KMS-11 (cell line): Measurements from ENCODE around the gene RAB7B.
A peak's percentile ranks its signal among the peaks of the same experiment; 100 is the strongest.

ENCODE experiments used
- H2AFZ ChIP-seq: fragments of 200-600 bp; sonication (generic); 2 replicates; pipeline ENCODE4 v1.6.1; 2016; ENCODE audit warnings: antibody characterized with exemption, mixed run types, low read depth
- H3K27ac ChIP-seq: fragments of 200-600 bp; sonication (generic); 2 replicates; pipeline ENCODE4 v1.6.1; 2016; ENCODE audit warnings: mild to moderate bottlenecking, mixed run types
- H3K27me3 ChIP-seq: fragments of 200-600 bp; sonication (generic); 2 replicates; pipeline ENCODE4 v1.6.1; 2017; ENCODE audit warnings: mild to moderate bottlenecking, low read depth, mixed run types, moderate library complexity; ENCODE audit not compliant: insufficient read depth
- H3K36me3 ChIP-seq: fragments of 200-600 bp; sonication (generic); 2 replicates; pipeline ENCODE4 v1.6.1; 2017; ENCODE audit warnings: mild to moderate bottlenecking, mixed run types; ENCODE audit not compliant: insufficient read depth
- H3K4me1 ChIP-seq: fragments of 200-600 bp; sonication (generic); 2 replicates; pipeline ENCODE4 v1.6.1; 2016; ENCODE audit warnings: mild to moderate bottlenecking, low read depth, mixed run types; ENCODE audit not compliant: poor library complexity, severe bottlenecking
- H3K4me2 ChIP-seq: fragments of 200-600 bp; sonication (generic); 2 replicates; pipeline ENCODE4 v1.7.0; 2016; ENCODE audit warnings: mild to moderate bottlenecking, mixed run types
- H3K4me3 ChIP-seq: fragments of 200-600 bp; sonication (generic); IDR thresholded peaks from 2 replicates; pipeline ENCODE4 v1.6.1; 2017; ENCODE audit warnings: low read depth, low read length, mixed read lengths; ENCODE audit not compliant: insufficient read depth
- H3K79me2 ChIP-seq: fragments of 200-600 bp; sonication (generic); 2 replicates; pipeline ENCODE4 v1.6.1; 2016; ENCODE audit warnings: low read depth, mixed run types; ENCODE audit not compliant: insufficient read depth
- H3K9ac ChIP-seq: fragments of 200-600 bp; sonication (generic); 2 replicates; pipeline ENCODE4 v1.6.1; 2016; ENCODE audit warnings: mild to moderate bottlenecking, mixed run types
- H4K20me1 ChIP-seq: fragments of 200-600 bp; sonication (generic); 2 replicates; pipeline ENCODE4 v1.6.1; 2016; ENCODE audit warnings: mild to moderate bottlenecking, mixed run types; ENCODE audit not compliant: insufficient read depth
- TF ChIP-seq, protein P1 (sequence below): fragments of 200-600 bp; sonication (generic); conservative IDR thresholded peaks from 2 replicates; pipeline ENCODE4 v1.6.1; 2017; ENCODE audit warnings: low read depth, mild to moderate bottlenecking, antibody characterized with exemption, low read length, moderate library complexity, mixed read lengths

Gene RAB7B

DNA sequence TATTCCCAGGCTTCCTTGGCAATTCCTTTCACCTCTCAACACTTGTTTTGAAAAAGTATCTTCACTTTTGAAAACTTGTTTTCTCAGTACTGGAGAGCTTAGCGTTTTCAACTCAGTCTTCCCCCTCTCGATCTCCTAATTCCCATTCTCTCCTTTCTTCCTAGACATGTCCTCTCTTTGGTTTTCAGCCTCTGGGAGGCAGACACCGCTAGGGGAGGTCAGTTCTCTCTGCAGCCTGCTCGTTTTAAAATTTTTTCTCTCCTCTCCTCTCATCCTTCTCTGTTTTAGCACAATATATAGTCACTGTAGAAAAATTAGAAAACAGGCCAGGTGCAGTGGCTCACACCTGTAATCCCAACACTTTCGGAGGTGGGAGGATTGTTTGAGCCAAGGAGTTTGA, 37.1 kb upstream of the RAB7B start:
- Histone ChIP-seq H3K79me2 (no peaks in the 10 kb centered on the region), H2AFZ (no peak overlapping the region), H3K27me3 (no peaks in the 10 kb centered on the region), H3K4me2 (no peak overlapping the region), H3K4me3 (no peak overlapping the region), H3K36me3 (no peaks in the 10 kb centered on the region), H3K27ac (no peak overlapping the region), H4K20me1 (no peaks in the 10 kb centered on the region), H3K9ac (no peak overlapping the region), H3K4me1 (peaks cover 53% of the 10 kb centered on the region)
- TF ChIP-seq, protein P1, sequence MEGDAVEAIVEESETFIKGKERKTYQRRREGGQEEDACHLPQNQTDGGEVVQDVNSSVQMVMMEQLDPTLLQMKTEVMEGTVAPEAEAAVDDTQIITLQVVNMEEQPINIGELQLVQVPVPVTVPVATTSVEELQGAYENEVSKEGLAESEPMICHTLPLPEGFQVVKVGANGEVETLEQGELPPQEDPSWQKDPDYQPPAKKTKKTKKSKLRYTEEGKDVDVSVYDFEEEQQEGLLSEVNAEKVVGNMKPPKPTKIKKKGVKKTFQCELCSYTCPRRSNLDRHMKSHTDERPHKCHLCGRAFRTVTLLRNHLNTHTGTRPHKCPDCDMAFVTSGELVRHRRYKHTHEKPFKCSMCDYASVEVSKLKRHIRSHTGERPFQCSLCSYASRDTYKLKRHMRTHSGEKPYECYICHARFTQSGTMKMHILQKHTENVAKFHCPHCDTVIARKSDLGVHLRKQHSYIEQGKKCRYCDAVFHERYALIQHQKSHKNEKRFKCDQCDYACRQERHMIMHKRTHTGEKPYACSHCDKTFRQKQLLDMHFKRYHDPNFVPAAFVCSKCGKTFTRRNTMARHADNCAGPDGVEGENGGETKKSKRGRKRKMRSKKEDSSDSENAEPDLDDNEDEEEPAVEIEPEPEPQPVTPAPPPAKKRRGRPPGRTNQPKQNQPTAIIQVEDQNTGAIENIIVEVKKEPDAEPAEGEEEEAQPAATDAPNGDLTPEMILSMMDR = no peak

DNA sequence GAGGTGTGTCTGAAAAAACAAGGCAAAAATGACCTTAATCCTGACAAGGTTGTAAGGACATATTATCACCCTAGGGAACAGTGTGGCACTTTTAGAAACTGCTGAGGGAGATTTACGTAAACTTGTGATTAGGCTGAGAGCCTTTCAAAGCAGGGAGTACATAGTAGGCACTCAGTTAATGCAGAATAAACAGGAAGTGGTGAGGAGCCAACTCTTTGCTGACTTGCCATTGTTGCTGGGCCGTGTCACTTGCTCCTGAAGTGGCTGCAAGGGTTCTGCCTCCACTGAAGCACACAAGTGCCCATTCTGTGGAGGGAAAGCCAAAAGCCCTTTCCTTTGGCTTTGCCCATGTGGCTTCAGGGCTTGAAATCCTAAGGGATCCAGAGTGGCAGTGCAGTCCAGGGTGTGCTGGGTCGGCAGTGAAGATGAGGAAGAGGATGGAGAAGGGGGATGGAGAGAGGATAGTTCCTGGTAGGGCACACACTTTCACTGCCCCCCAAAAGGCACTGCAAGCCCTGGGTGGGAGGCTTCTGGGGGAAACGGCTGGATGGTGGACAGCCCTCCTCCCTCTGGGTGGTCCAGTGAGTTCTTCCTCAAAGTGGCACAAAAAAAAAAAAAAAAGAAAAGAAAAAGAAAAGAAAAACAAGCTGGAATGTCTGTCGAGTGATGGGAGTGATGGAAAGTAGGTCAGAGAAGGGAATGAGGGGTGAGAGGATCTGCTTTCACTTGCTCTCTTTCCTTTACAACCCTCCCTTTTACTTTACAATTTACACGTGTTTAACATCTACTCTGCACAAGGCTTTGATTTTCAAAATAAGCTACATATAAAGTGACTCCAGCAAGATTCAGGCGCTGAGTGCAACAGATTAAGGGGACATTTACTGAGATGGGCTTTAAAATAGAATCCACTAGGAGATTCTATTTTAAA, 36.1 kb upstream of the RAB7B start:
- H2AFZ ChIP-seq = peak overlapping the region; percentile 55; the same call in 1 of the 2 replicates
- H3K27ac ChIP-seq = no peak overlapping the region
- no peak overlapping the region for H3K9ac ChIP-seq
- TF ChIP-seq, protein P1 = no peak
- no peaks in the 10 kb centered on the region for H4K20me1 ChIP-seq
- no peaks in the 10 kb centered on the region for H3K79me2 ChIP-seq
- H3K36me3 ChIP-seq = no peaks in the 10 kb centered on the region
- no peaks in the 10 kb centered on the region for H3K27me3 ChIP-seq
- peaks cover 46% of the 10 kb centered on the region for H3K4me1 ChIP-seq
- H3K4me3 ChIP-seq = no peak overlapping the region
- H3K4me2 ChIP-seq = peak overlapping the region; percentile 41

DNA sequence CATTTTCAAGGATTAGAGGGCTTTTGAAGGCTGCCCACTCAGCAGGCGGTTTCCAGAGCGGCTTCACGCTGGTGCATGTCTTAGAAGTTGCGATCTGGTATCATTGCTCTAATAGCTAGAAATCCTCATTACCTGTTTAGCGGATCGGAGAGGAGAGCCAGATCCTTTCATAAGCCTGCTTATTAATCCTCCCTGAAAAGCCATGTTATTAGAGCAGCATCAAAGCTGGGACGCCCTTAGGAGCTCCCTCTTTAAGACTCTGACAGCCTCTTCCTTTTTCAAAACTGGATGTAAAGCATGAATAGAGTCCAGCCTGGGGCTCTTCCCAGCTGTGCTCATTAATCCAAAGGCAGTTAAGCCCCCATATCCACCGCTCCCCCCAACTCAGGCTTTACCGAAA, 34.4 kb upstream of the RAB7B start:
- Histone ChIP-seq H3K79me2 (no peaks in the 10 kb centered on the region), H3K4me3 (no peak overlapping the region), H3K36me3 (no peaks in the 10 kb centered on the region), H2AFZ (no peak overlapping the region), H3K27ac (no peak overlapping the region), H3K9ac (no peak overlapping the region), H3K4me1 (peaks cover 44% of the 10 kb centered on the region), H4K20me1 (no peaks in the 10 kb centered on the region), H3K27me3 (no peaks in the 10 kb centered on the region), H3K4me2 (0 out of 2 replicates have a peak overlapping the region, but pooled peaks have one; percentile 34)
- TF ChIP-seq, protein P1 = no peak

DNA sequence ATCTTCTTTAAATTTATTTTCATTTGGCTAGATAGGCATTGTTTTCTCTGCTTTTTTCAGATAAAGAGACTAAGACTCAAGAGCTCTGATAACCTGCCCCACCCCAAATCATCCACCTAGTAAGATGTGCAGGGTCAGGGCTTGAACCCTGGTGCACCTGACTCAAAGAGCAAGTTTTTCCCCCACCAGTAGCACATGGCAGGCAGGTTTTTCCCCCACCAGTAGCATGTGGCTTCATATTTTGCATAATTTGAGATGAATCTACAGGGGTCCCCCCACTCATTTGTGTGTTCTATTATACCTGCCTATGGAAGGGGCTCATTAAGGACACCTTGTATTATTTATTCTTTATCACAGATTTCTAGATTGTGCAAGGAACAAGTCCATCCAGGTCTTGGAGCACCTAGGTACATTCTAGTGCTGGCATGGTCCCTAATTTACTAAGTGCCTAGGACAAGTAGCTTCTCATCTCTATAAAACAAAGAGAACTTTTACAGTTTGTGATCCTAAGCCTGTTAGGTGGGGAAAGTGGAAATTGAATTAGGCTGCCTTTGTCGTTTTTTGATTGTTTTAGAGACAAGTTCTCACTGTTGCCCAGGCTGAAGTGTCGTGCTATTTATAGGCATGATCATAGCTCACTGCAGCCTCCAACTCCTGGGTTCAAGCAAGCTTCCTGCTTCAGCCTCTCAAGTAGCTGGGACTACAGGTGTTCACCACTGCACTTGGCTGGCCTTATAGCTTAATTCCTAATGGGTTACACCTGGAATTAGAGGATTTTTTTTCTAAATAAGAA, 33.7 kb upstream of the RAB7B start:
- Histone ChIP-seq H3K79me2 (no peaks in the 10 kb centered on the region), H3K27ac (no peak overlapping the region), H3K4me1 (peaks cover 47% of the 10 kb centered on the region), H3K27me3 (no peaks in the 10 kb centered on the region), H2AFZ (0 out of 2 replicates have a peak overlapping the region, but pooled peaks have one; percentile 11), H3K9ac (no peak overlapping the region), H3K36me3 (no peaks in the 10 kb centered on the region), H3K4me2 (peak overlapping the region; percentile 34), H4K20me1 (no peaks in the 10 kb centered on the region), H3K4me3 (no peak overlapping the region)
- TF ChIP-seq, protein P1 = no peak
